ENCODE measurements around the gene VWA2. TPM values are rescaled to one million over a fixed set of nuclear protein-coding genes. Genes with fewer than 3 reads are reported as not detected.
A peak's percentile ranks its signal among the peaks of the same experiment; 100 is the strongest.

VWA2 gene
- total RNA-seq, 1 experiment from 2014 or later = not detected

GRCh38 chr10:114243661-114244060 is 4.6 kb downstream of the VWA2 start:
- Mint-ChIP-seq H3K27ac (ENCODE audit: low read depth, unreplicated experiment) (no peak overlapping the region), H3K4me1 (ENCODE audit: insufficient read depth, unreplicated experiment) (peaks cover 31% of the 10 kb centered on the region), H3K27me3 (ENCODE audit: insufficient read depth, unreplicated experiment) (no peaks in the 10 kb centered on the region), H3K9me3 (ENCODE audit: unreplicated experiment) (no peaks in the 10 kb centered on the region), H3K4me3 (ENCODE audit: unreplicated experiment) (no peak overlapping the region), H3K36me3 (ENCODE audit: insufficient read depth, unreplicated experiment) (no peaks in the 10 kb centered on the region)
- DNase-seq (ENCODE audit: unreplicated experiment) = no peak
- TF ChIP-seq CTCF (IDR thresholded peaks at IDR 0.05; ENCODE audit: unreplicated experiment) = no peak
- intact Hi-C loops (cut with micrococcal nuclease) = no loop called here
- ChIA-PET CTCF (interaction anchor here (0.9 kb wide), 1 partner anchor 14 kb away, joined by 3 read pairs; no protein-coding TSS in a partner anchor), POLR2A (interaction anchor here (0.6 to 3.9 kb wide), 5 partner anchors 23 to 70 kb away, joined by 3 to 107 read pairs (median 3); partner anchors contain the start of gene CCDC186)
- BruUV-seq (replicated peaks) = no TSS peak

- DNase-seq (ENCODE audit: unreplicated experiment) = no peak
- no TSS peak for BruUV-seq (replicated peaks)
- no peaks in the 10 kb centered on the region for H3K36me3 Mint-ChIP-seq (ENCODE audit: insufficient read depth, unreplicated experiment)
- peaks cover 31% of the 10 kb centered on the region for H3K4me1 Mint-ChIP-seq (ENCODE audit: insufficient read depth, unreplicated experiment)
- CTCF ChIA-PET = interaction anchor here (0.6 to 0.9 kb wide), 3 partner anchors 14 to 89 kb away, joined by 3 read pairs; no protein-coding TSS in a partner anchor
- no peak overlapping the region for H3K4me3 Mint-ChIP-seq (ENCODE audit: unreplicated experiment)
- POLR2A ChIA-PET = interaction anchor here (0.6 to 3.9 kb wide), 8 partner anchors 11 to 74 kb away, joined by 3 to 107 read pairs (median 7); partner anchors contain the start of gene CCDC186
- H3K27me3 Mint-ChIP-seq (ENCODE audit: insufficient read depth, unreplicated experiment) = no peaks in the 10 kb centered on the region
- no peaks in the 10 kb centered on the region for H3K9me3 Mint-ChIP-seq (ENCODE audit: unreplicated experiment)
- H3K27ac Mint-ChIP-seq (ENCODE audit: low read depth, unreplicated experiment) = no peak overlapping the region
- intact Hi-C loops (cut with micrococcal nuclease) = no loop called here
- TF ChIP-seq CTCF (IDR thresholded peaks at IDR 0.05; ENCODE audit: unreplicated experiment) = no peak
These were observed 5.1 kb downstream of the VWA2 start for GRCh38 chr10:114244126-114244525.

- CTCF ChIA-PET = interaction anchor here (0.6 to 1.7 kb wide), 7 partner anchors 14 to 898 kb away, joined by 3 to 9 read pairs (median 4); no protein-coding TSS in a partner anchor
- no peak for TF ChIP-seq CTCF (IDR thresholded peaks at IDR 0.05; ENCODE audit: unreplicated experiment)
- BruUV-seq (replicated peaks) = no TSS peak
- intact Hi-C loops (cut with micrococcal nuclease) = no loop called here
- POLR2A ChIA-PET = interaction anchor here (0.5 to 3.9 kb wide), 17 partner anchors 12 to 549 kb away, joined by 3 to 107 read pairs (median 4); partner anchors contain the start of gene CCDC186
- no peaks in the 10 kb centered on the region for H3K9me3 Mint-ChIP-seq (ENCODE audit: unreplicated experiment)
- H3K4me3 Mint-ChIP-seq (ENCODE audit: unreplicated experiment) = peak overlapping the region; percentile 53
- H3K36me3 Mint-ChIP-seq (ENCODE audit: insufficient read depth, unreplicated experiment) = no peaks in the 10 kb centered on the region
- peaks cover 31% of the 10 kb centered on the region for H3K4me1 Mint-ChIP-seq (ENCODE audit: insufficient read depth, unreplicated experiment)
- peak; percentile 88 for DNase-seq (ENCODE audit: unreplicated experiment)
- H3K27ac Mint-ChIP-seq (ENCODE audit: low read depth, unreplicated experiment) = peak overlapping the region; percentile 24
- no peaks in the 10 kb centered on the region for H3K27me3 Mint-ChIP-seq (ENCODE audit: insufficient read depth, unreplicated experiment)
These were observed 6.2 kb downstream of the VWA2 start for GRCh38 chr10:114245121-114245791.

- peaks cover 31% of the 10 kb centered on the region for H3K4me1 Mint-ChIP-seq (ENCODE audit: insufficient read depth, unreplicated experiment)
- no peaks in the 10 kb centered on the region for H3K9me3 Mint-ChIP-seq (ENCODE audit: unreplicated experiment)
- peak; percentile 28 for DNase-seq (ENCODE audit: unreplicated experiment)
- no peaks in the 10 kb centered on the region for H3K36me3 Mint-ChIP-seq (ENCODE audit: insufficient read depth, unreplicated experiment)
- CTCF ChIA-PET = interaction anchor here (1.0 kb wide), 1 partner anchor 272 kb away, joined by 4 read pairs; no protein-coding TSS in a partner anchor
- POLR2A ChIA-PET = interaction anchor here (1.0 to 3.9 kb wide), 6 partner anchors 17 to 77 kb away, joined by 3 to 107 read pairs (median 5); partner anchors contain the start of gene CCDC186
- peak overlapping the region; percentile 86 for H3K27ac Mint-ChIP-seq (ENCODE audit: low read depth, unreplicated experiment)
- H3K4me3 Mint-ChIP-seq (ENCODE audit: unreplicated experiment) = peak overlapping the region; percentile 54
- no peak for TF ChIP-seq CTCF (IDR thresholded peaks at IDR 0.05; ENCODE audit: unreplicated experiment)
- no TSS peak for BruUV-seq (replicated peaks)
- intact Hi-C loops (cut with micrococcal nuclease) = no loop called here
- no peaks in the 10 kb centered on the region for H3K27me3 Mint-ChIP-seq (ENCODE audit: insufficient read depth, unreplicated experiment)
These were observed 7.7 kb downstream of the VWA2 start for GRCh38 chr10:114246679-114247305.
